ENCODE data around the gene TMEM52.
"Not testable (repeated sequence)": the region's sequence is repeated elsewhere in the genome, so short reads cannot be mapped to it uniquely, and the experiment has no call there.

The TMEM52 gene

DNA sequence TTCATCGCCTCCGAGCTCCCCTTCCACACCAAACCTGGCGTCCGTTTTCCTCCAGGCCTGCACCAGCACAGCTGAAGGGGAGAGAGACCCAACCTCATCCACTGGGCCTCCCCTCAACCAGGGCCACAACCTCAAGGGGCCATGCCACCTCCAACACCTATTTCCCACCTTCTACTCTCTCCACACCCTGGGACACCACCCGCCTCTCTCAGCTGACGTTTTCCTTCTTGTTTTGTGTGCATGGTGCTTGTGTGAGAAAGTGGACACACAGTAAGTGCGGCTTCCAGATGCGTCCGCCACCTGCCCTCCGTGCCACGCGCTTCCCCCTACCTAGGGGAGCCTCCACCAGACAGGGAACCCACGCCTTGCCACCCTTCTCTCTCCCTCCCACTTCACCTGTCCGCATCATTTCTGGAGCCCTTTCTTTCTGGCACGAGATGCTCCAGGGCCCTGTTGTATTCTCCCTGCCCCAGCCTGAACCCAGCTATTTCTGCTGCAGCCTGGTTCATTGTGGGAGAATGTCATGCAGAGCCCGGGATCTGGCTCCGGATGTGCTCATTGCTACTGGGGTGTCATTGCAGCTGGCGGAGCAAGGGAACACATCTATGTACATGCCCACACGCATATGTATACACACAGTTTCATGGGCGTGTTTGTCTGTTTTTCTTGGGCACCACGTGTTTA, 26.9 kb downstream of the TMEM52 start:
- DNase-seq (ENCODE audit: low read depth): no peak
- in situ Hi-C loops (cut with HindIII; ENCODE audit: low sequenced_read_pairs): no loop called here
- no peak for TF ChIP-seq CTCF (IDR thresholded peaks at IDR 0.05; ENCODE audit: low read depth, low read length, missing control alignments)
- peak overlapping the region; percentile 79 for H3K4me3 ChIP-seq (ENCODE audit: low read depth, low read length)

GRCh38 chr1:1891349-1892078, 27.6 kb downstream of the TMEM52 start:
- in situ Hi-C loops (cut with HindIII; ENCODE audit: low sequenced_read_pairs): no loop called here
- no peak for DNase-seq (ENCODE audit: low read depth)
- no peak for TF ChIP-seq CTCF (IDR thresholded peaks at IDR 0.05; ENCODE audit: low read depth, low read length, missing control alignments)
- peak overlapping the region; percentile 79 for H3K4me3 ChIP-seq (ENCODE audit: low read depth, low read length)

DNA sequence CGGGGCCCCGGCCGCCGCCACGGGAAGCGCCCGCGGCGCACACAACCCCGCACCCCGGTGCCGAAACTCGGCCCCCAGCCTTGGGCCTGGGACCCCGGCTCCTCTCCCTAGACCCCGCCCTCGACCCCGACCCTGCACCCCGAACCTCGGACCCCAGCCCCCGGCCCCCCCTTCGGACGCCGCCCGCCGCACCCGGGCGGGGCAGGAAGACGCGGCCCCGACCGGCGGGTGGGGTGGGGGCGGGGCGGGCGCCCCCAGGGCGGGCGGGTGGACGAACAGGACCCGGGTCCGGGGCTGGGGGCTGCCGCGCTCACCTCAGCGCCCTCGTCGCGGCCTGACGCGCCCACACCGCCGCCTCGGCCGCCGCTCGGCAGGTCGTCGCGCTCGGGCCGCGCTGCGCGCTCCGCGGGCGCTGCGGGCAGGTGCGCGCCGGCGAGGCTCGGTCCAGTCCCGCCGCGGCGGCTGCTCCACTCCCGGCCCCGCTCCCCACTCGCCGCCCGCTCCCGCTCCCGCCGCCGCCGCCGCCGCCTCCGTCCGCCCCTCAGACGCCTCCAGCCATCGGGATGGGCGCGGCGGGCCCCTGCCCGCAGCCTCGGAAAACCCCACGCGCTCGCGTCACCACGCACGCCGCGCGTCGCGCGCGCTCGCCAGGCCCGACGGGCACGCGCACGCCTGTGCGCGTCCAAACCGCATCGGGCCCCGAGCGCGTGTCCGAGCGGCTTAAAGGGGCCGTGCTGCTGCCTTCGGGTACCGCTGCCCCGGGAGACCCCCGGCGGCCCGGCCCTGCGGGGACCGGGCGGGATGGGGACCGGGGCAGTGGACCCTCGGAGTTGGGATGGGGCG, 28.4 kb downstream of the TMEM52 start, which contains the start of gene GNB1:
GNB1 (minus strand) TSS at position 582 of the 843 bp plus-strand sequence. CDS start 65,634 bp downstream, outside the sequence.
- in situ Hi-C loops (cut with HindIII; ENCODE audit: low sequenced_read_pairs): no loop called here
- H3K4me3 ChIP-seq (ENCODE audit: low read depth, low read length): peak within 1 kb of the TSS; percentile 79
- peak; percentile 60 for DNase-seq (ENCODE audit: low read depth)
- TF ChIP-seq CTCF (IDR thresholded peaks at IDR 0.05; ENCODE audit: low read depth, low read length, missing control alignments): no peak

DNA sequence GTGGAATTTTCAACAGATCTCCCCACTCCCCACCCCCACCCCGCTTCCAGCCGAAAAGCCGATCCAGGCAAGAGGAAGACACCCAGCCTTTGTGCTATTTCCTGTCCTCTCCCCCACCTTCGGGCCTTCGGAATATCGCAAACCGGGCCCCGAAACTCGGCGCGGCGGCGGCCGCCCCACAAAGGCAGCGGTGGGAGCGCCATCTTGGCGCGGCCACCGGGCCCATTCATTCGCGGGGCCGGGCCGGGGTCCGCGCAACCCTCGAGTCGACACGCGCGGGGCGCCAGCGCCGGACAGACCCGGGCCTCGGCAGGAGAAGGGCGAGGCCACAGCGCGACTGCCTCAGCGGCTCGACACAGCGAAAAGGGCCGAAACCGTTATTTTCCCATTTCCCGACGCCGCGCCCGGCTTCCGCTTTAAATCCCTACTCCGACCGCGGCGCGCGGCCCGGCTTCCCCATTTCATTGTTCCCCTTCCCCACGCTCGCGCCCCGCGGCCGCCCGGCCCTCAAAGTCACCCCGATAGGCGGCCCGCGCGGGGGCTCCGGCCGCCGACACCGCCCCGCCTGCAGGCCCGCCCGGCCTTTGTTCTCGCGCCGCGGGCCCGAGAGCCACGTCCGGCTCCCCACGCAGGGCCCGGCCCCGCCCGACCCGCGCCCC, 29.1 kb downstream of the TMEM52 start:
- H3K4me3 ChIP-seq (ENCODE audit: low read depth, low read length): peak overlapping the region; percentile 79
- in situ Hi-C loops (cut with HindIII; ENCODE audit: low sequenced_read_pairs): no loop called here
- TF ChIP-seq CTCF (IDR thresholded peaks at IDR 0.05; ENCODE audit: low read depth, low read length, missing control alignments): no peak
- DNase-seq (ENCODE audit: low read depth): no peak

DNA sequence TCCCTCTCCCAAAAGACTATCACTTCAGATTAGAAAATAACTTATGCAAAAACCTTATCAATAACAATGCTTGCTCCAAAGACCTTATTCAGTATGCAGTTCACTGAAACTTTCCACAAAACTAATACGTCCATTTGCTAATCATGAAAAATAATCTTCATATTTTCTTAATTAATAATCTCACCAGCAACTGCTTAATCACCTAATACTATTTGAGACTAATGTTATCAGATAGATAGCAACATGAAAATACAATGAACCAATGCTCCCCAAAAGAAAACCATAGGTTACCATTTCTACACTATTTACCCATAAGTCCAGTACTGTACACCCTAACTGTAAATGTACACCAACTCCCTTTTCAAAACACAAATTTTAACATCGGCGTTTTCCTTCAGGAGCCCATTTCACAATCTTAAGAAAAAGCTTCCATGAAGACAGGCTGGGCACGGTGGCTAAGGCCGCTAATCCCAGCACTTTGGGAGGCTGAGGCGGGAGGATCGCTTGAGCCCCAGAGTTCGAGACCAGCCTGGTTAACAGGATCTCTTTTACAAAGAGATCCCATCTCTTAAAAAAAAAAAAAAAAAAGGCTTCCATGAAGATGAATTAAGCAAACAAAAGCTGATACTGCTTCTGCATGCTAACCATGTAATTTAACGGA, 29.9 kb downstream of the TMEM52 start:
- no peak for TF ChIP-seq CTCF (IDR thresholded peaks at IDR 0.05; ENCODE audit: low read depth, low read length, missing control alignments)
- in situ Hi-C loops (cut with HindIII; ENCODE audit: low sequenced_read_pairs): no loop called here
- H3K4me3 ChIP-seq (ENCODE audit: low read depth, low read length): peak overlapping the region; percentile 79
- DNase-seq (ENCODE audit: low read depth): no peak

DNA sequence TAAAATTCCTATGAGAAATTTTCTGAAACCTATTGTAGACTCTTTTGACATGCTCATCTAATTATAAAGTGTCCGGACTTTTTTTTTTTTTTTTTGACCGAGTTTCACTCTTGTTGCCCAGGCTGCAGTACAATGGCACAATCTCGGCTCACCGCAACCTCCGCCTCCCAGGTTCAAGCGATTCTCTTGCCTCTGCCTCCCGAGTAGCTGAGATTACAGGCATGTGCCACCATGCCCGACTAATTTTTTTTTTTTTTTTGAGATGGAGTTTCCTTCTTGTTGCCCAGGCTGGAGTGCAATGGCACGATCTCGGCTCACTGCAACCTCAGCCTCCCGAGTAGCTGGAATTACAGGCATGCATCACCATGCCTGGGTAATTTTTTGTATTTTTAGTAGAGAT, 35.2 kb downstream of the TMEM52 start:
- DNase-seq (ENCODE audit: low read depth); H3K4me3 ChIP-seq (ENCODE audit: low read depth, low read length): not testable (repeated sequence)

More for the DNA sequence above, 35.2 kb downstream of the TMEM52 start:
- in situ Hi-C loops (cut with HindIII; ENCODE audit: low sequenced_read_pairs): loop anchor here (5.0 kb wide), 1 partner anchor 62 kb away; no protein-coding TSS in a partner anchor

All from astrocyte of the cerebellum (primary cell).